Hepatocyte (in vitro differentiated cells): ENCODE data around the gene CCDC192. TPM values are rescaled to one million over a fixed set of nuclear protein-coding genes. Genes with fewer than 3 reads are reported as not detected.

Source experiments
- DNase-seq: peaks from one replicate; pipeline ENCODE4 v3.0.0-alpha.2; 2016; ENCODE audit warnings: low spot score
- H2AFZ ChIP-seq: fragments of 200-600 bp; sonication (generic); 2 replicates; pipeline ENCODE4 v1.6.0; 2016; ENCODE audit warnings: antibody characterized with exemption, mild to moderate bottlenecking
- H3K27ac ChIP-seq: fragments of 200-600 bp; sonication (generic); 2 replicates; pipeline ENCODE4 v1.5.1; 2016; ENCODE audit warnings: mild to moderate bottlenecking
- H3K27me3 ChIP-seq: fragments of 200-600 bp; sonication (generic); 2 replicates; pipeline ENCODE4 v1.6.1; 2016
- H3K36me3 ChIP-seq: fragments of 200-600 bp; sonication (generic); replicated peaks from 2 replicates; pipeline ENCODE4 v1.5.1; 2016; ENCODE audit warnings: low read depth; ENCODE audit not compliant: insufficient read depth
- H3K4me1 ChIP-seq: fragments of 200-600 bp; sonication (generic); 2 replicates; pipeline ENCODE4 v1.5.1; 2016; ENCODE audit warnings: mild to moderate bottlenecking, moderate library complexity; ENCODE audit not compliant: insufficient read depth
- H3K4me2 ChIP-seq: fragments of 200-600 bp; sonication (generic); 2 replicates; pipeline ENCODE4 v1.6.0; 2016
- H3K4me3 ChIP-seq: fragments of 200-600 bp; sonication (generic); 2 replicates; pipeline ENCODE4 v1.5.1; 2016; ENCODE audit warnings: mild to moderate bottlenecking
- H3K79me2 ChIP-seq: fragments of 200-600 bp; sonication (generic); 2 replicates; pipeline ENCODE4 v1.6.0; 2017; ENCODE audit warnings: mild to moderate bottlenecking
- H3K9me2 ChIP-seq: fragments of 200-600 bp; sonication (generic); replicated peaks from 2 replicates; pipeline ENCODE4 v1.6.0; 2017; ENCODE audit warnings: mild to moderate bottlenecking; ENCODE audit not compliant: insufficient read depth
- H3K9me3 ChIP-seq: fragments of 200-600 bp; sonication (generic); 2 replicates; pipeline ENCODE4 v1.5.1; 2016; ENCODE audit warnings: low read depth, mild to moderate bottlenecking
- H4K20me1 ChIP-seq: fragments of 200-600 bp; sonication (generic); 2 replicates; pipeline ENCODE4 v1.6.0; 2016; ENCODE audit warnings: mild to moderate bottlenecking; ENCODE audit not compliant: insufficient read depth, poor library complexity, severe bottlenecking
- EZH2 ChIP-seq: fragments of 200-600 bp; sonication (generic); IDR thresholded peaks from 2 replicates; pipeline ENCODE4 v1.6.1; 2016; ENCODE audit warnings: antibody characterized with exemption, mild to moderate bottlenecking, borderline replicate concordance
- EZH2phosphoT487 ChIP-seq: fragments of 200-600 bp; sonication (generic); IDR thresholded peaks from one replicate; pipeline ENCODE4 v1.6.1; 2018; ENCODE audit warnings: antibody characterized with exemption, mild to moderate bottlenecking, low read depth, moderate library complexity; ENCODE audit not compliant: unreplicated experiment, severe bottlenecking
- WGBS: methylation state at CpG from one replicate; pipeline ENCODE4 v1.1.6; 2016; ENCODE audit warnings: low lambda C conversion rate; ENCODE audit errors: missing lambda C conversion rate; 5-methylcytosine and 5-hydroxymethylcytosine counted together
- polyA plus RNA-seq: library from polyadenylated mRNA; unstranded; fragments of >200 nt; fragmentation: Nextera tagmentation; extraction: Ambion mirVana; gene quantifications from 2 replicates; pipeline ENCODE4 v1.2.1, GENCODE V29; 2016
- total RNA-seq: library from RNA; depleted of rRNA; stranded (reverse); fragments of >200 nt; gene quantifications from 2 replicates; pipeline ENCODE4 v1.2.3, GENCODE V29; 2014
- TF ChIP-seq, protein P1 (sequence below): fragments of 200-600 bp; sonication (generic); IDR thresholded peaks from 2 replicates; pipeline ENCODE4 v1.5.1; 2016; ENCODE audit warnings: antibody characterized with exemption, mild to moderate bottlenecking; ENCODE audit not compliant: poor library complexity

CCDC192 gene
- total and polyA plus RNA-seq, 2 experiments from 2014 or later, result 0.39 TPM; not detected in 1

DNA sequence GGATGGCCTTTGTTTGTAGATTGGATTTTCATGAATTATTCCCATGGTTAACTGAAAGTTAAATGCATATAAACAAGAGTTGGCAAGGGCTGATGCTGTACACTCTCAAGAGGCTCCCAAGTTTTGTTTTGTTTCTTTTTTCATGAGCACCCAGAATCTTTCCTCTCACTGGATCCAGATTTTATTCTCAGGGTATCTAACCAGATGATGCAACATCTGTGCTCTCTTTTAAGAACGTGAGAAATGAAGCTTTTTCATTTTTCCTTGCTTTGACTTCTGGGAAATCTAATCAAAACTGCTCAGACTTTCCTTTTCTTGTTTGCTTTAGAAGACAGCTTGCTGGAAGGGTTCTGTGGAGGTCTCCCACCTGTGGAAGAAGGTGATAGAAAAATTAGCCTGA lies 237.7 kb downstream of the CCDC192 start:
- no peak overlapping the region for H3K4me3 ChIP-seq

DNA sequence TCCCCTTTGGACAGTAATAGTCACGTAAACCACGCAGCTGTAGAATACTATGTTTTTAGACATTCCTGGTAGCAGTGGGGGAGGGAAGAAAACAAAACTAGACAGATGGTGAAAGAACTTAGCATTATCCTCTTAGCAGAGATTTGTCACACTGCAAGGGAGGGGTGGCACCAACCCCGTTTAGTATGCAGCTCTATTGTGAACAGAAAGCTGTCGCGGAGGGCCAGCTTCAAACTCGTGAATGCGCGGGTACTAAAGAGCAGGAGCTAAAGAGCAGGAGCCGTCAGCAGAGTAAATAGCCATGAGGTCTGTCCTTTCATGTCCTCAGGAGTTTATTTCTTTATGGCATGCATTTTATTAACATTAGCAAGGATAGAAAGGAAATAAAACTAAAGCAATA lies 238.5 kb downstream of the CCDC192 start:
- WGBS, result 40% methylated on average over 9 of the region's 9 CpGs
- no peaks in the 10 kb centered on the region for H3K9me2 ChIP-seq
- H3K4me3 ChIP-seq, result no peak overlapping the region
- H3K4me2 ChIP-seq, result peak overlapping the region; percentile 67
- DNase-seq, result peak; percentile 45
- no peaks in the 10 kb centered on the region for H3K9me3 ChIP-seq
- H4K20me1 ChIP-seq, result no peaks in the 10 kb centered on the region
- H3K36me3 ChIP-seq, result no peaks in the 10 kb centered on the region
- TF ChIP-seq EZH2phosphoT487 (no peak), EZH2 (no peak)
- TF ChIP-seq, protein P1, sequence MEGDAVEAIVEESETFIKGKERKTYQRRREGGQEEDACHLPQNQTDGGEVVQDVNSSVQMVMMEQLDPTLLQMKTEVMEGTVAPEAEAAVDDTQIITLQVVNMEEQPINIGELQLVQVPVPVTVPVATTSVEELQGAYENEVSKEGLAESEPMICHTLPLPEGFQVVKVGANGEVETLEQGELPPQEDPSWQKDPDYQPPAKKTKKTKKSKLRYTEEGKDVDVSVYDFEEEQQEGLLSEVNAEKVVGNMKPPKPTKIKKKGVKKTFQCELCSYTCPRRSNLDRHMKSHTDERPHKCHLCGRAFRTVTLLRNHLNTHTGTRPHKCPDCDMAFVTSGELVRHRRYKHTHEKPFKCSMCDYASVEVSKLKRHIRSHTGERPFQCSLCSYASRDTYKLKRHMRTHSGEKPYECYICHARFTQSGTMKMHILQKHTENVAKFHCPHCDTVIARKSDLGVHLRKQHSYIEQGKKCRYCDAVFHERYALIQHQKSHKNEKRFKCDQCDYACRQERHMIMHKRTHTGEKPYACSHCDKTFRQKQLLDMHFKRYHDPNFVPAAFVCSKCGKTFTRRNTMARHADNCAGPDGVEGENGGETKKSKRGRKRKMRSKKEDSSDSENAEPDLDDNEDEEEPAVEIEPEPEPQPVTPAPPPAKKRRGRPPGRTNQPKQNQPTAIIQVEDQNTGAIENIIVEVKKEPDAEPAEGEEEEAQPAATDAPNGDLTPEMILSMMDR, result no peak
- no peaks in the 10 kb centered on the region for H3K27me3 ChIP-seq
- peak overlapping the region; percentile 6 for H3K27ac ChIP-seq
- H2AFZ ChIP-seq, result no peak overlapping the region
- H3K4me1 ChIP-seq, result no peaks in the 10 kb centered on the region
- H3K79me2 ChIP-seq, result no peaks in the 10 kb centered on the region

More for the DNA sequence above, 237.7 kb downstream of the CCDC192 start:
- no peaks in the 10 kb centered on the region for H3K4me1 ChIP-seq
- H3K9me3 ChIP-seq, result no peaks in the 10 kb centered on the region
- peak overlapping the region; percentile 6 for H3K27ac ChIP-seq
- H2AFZ ChIP-seq, result no peak overlapping the region
- no peaks in the 10 kb centered on the region for H3K9me2 ChIP-seq
- H3K27me3 ChIP-seq, result no peaks in the 10 kb centered on the region
- H3K36me3 ChIP-seq, result no peaks in the 10 kb centered on the region
- H3K4me2 ChIP-seq, result peak overlapping the region; percentile 67
- DNase-seq, result no peak
- H3K79me2 ChIP-seq, result no peaks in the 10 kb centered on the region
- no peaks in the 10 kb centered on the region for H4K20me1 ChIP-seq
- no peak for TF ChIP-seq EZH2phosphoT487
- WGBS, result 50% methylated on average over 1 of the region's 1 CpG

DNA sequence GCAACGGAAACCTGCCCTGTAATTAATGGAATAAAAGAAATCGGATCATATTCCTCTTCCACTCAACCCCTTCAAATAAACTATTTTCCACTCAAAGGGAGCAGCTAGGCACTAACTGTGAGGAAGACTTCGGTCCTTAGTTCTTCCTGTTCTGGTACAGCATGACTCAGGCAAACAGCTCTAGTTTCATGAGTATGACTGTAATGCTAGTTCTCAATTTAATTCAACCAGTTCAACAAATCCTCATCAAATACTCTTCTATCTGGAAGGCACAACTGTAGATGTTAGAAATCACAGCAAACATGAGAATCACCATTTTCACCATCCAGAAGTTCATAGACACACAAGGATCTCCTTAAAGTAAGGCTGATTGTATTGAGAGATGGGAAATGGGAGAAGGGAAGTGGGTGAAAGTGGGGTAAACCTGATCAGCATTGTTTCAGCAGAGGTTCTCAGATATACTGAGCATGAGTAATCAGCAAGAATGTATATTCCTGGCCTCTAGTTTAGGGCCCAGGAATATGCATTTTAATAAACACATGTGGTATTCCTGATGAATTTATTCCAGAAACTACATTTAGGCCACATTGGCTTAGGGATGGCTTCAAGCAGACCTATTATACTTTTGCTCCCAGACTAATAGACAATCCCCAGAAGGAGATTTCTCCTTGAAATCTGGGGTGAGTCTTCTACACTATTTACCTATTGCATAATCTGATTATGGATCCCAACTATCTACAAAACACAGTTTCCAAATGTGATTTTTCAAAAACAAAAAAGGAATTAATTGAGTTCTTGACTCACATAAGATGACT lies 239.3 kb downstream of the CCDC192 start:
- Histone ChIP-seq H3K9me2 (no peaks in the 10 kb centered on the region), H3K4me1 (no peaks in the 10 kb centered on the region), H3K4me3 (no peak overlapping the region), H4K20me1 (no peaks in the 10 kb centered on the region), H3K9me3 (no peaks in the 10 kb centered on the region), H3K27ac (no peak overlapping the region), H2AFZ (no peak overlapping the region), H3K36me3 (no peaks in the 10 kb centered on the region), H3K27me3 (no peaks in the 10 kb centered on the region), H3K4me2 (peak overlapping the region; percentile 67), H3K79me2 (no peaks in the 10 kb centered on the region)
- TF ChIP-seq EZH2phosphoT487 (no peak), EZH2 (no peak)
- TF ChIP-seq, protein P1, result no peak
- no peak for DNase-seq
- 93% methylated on average over 3 of the region's 3 CpGs for WGBS

DNA sequence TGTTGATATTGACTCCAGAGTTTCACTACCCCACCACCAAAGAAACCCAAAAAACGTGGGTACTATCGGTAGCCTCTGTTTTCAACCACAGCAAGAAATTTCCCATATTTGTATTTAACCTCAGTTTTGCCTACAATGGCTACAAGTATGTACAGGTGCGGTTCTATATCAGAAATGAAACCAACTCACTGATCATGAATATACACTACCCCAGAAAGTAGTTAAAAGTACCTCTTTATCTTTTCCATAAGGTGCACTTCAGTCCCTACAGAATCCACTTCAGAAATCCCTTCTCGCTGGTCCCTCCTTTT lies 239.8 kb downstream of the CCDC192 start:
- Histone ChIP-seq H3K27ac (no peak overlapping the region), H3K9me2 (no peaks in the 10 kb centered on the region), H3K27me3 (no peaks in the 10 kb centered on the region), H3K4me3 (no peak overlapping the region), H4K20me1 (no peaks in the 10 kb centered on the region), H3K79me2 (no peaks in the 10 kb centered on the region), H3K9me3 (no peaks in the 10 kb centered on the region), H2AFZ (no peak overlapping the region), H3K4me2 (no peak overlapping the region), H3K36me3 (no peaks in the 10 kb centered on the region), H3K4me1 (no peaks in the 10 kb centered on the region)
- 93% methylated on average over 4 of the region's 4 CpGs for WGBS
- DNase-seq, result no peak
- TF ChIP-seq EZH2phosphoT487 (no peak), EZH2 (no peak)
- TF ChIP-seq, protein P1, result no peak
